ENCODE measurements around the gene UNC5B. TPM values are rescaled to one million over a fixed set of nuclear protein-coding genes. Genes with fewer than 3 reads are reported as not detected.

The UNC5B gene
- total RNA-seq, 1 donor from 2014 or later: 6.3 TPM

DNA sequence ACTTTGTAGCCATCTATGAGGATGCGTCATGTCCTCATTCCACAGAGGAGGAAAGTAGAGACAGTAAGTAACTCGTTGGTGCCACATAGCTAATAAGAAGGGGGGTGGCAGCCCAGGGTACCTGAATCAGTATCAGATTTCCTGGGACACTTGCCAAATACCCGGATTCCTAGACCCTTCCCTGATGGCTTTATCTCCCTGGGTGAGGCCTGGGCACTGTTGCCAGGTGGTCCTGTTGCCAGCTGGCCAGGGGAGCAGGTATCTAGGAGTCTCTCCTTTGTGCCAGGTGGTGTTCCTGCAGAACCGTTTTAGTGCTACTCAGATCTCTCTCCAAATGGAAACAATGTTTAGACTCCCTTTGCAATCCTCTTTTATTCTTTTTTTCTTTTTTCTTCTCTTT is 119.4 kb downstream of the UNC5B start:
- no peaks in the 10 kb centered on the region for H3K4me1 ChIP-seq (ENCODE audit: control insufficient read depth in 3 of 3, insufficient read depth in 3 of 3, low read length in 3 of 3)
- no peak overlapping the region for H3K4me3 ChIP-seq (ENCODE audit: low read length in 3 of 3)
- no peaks in the 10 kb centered on the region for H3K9me3 ChIP-seq (ENCODE audit: control insufficient read depth in 3 of 3, low read length in 3 of 3)
- H3K27ac ChIP-seq (ENCODE audit: low read depth, low read length): no peak overlapping the region
- H3K36me3 ChIP-seq (ENCODE audit: control insufficient read depth in 3 of 3, insufficient read depth in 3 of 3, low read length in 3 of 3): no peaks in the 10 kb centered on the region
- no peaks in the 10 kb centered on the region for H3K27me3 ChIP-seq (ENCODE audit: control insufficient read depth in 3 of 3, insufficient read depth in 3 of 3, low read length in 3 of 3)
- no peak overlapping the region for H3K9ac ChIP-seq (ENCODE audit: low read depth in 1 of 3, low read length in 3 of 3)

DNA sequence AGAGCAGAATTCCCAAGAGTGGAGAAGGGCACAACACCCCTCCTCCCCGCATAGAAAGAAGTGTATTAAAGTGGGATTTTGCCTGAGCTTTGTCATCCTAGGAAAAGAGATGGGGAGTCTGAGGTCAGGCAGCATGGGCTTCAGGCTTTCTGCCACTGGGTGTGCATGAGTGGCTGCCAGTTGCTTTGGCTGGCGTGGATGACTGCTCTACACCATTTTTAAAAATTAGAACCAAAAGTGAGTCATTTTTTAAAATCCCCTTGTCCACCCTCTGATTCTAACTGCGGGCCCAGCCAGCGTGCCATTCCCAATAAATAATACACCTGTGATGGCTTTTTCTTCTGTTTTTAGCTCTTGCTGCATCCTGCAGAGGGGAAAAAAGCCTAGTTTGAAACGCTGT is 120.1 kb downstream of the UNC5B start:
- H3K4me1 ChIP-seq (ENCODE audit: control insufficient read depth in 3 of 3, insufficient read depth in 3 of 3, low read length in 3 of 3): no peaks in the 10 kb centered on the region
- no peak overlapping the region for H3K9ac ChIP-seq (ENCODE audit: low read depth in 1 of 3, low read length in 3 of 3)
- H3K9me3 ChIP-seq (ENCODE audit: control insufficient read depth in 3 of 3, low read length in 3 of 3): no peaks in the 10 kb centered on the region
- H3K27me3 ChIP-seq (ENCODE audit: control insufficient read depth in 3 of 3, insufficient read depth in 3 of 3, low read length in 3 of 3): no peaks in the 10 kb centered on the region
- no peak overlapping the region for H3K27ac ChIP-seq (ENCODE audit: low read depth, low read length)
- no peak overlapping the region for H3K4me3 ChIP-seq (ENCODE audit: low read length in 3 of 3)
- no peaks in the 10 kb centered on the region for H3K36me3 ChIP-seq (ENCODE audit: control insufficient read depth in 3 of 3, insufficient read depth in 3 of 3, low read length in 3 of 3)

DNA sequence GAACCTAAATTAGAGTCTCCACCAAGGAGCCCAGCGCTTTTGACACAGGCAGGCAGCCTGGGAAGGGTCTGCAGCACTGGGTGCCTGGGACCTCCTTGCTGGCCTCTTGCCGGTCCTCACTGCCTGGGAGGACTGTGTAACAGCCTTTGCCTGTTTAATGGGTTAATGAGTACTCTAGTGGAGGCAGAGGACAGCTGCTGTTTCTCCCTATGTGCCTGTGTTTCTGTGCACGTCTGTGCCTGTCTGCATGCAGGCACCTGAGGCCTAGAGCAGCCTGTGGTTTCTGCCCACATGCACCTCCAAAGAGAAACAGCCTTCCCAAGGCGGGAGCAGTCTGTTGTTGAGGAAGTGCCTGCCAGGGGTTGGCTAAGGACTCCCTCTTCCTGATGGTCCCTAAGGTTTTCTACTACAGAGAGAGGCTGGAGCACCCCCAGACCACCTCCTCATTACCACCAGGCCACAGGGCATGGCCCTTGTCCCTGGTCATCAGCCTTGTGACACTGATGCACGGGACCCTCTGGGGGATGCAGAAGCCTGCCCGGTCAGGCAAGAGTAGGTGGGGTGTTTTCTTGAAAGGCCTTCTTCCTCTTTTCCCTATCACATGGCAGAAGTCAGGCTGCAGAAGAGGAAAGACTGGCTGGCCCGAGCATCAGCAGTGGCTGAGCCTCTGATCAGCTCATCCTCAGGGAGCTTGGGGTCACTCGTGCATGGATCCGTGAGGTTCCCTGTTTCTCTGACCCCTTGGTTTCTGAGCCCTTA is 120.9 kb downstream of the UNC5B start:
- Histone ChIP-seq H3K36me3 (ENCODE audit: control insufficient read depth in 3 of 3, insufficient read depth in 3 of 3, low read length in 3 of 3) (no peaks in the 10 kb centered on the region), H3K9ac (ENCODE audit: low read depth in 1 of 3, low read length in 3 of 3) (no peak overlapping the region), H3K4me3 (ENCODE audit: low read length in 3 of 3) (no peak overlapping the region), H3K27me3 (ENCODE audit: control insufficient read depth in 3 of 3, insufficient read depth in 3 of 3, low read length in 3 of 3) (no peaks in the 10 kb centered on the region), H3K9me3 (ENCODE audit: control insufficient read depth in 3 of 3, low read length in 3 of 3) (no peaks in the 10 kb centered on the region), H3K27ac (ENCODE audit: low read depth, low read length) (peak overlapping the region; percentile 3), H3K4me1 (ENCODE audit: control insufficient read depth in 3 of 3, insufficient read depth in 3 of 3, low read length in 3 of 3) (no peaks in the 10 kb centered on the region)

- no peak overlapping the region for H3K4me3 ChIP-seq (ENCODE audit: low read length in 3 of 3)
- H3K9ac ChIP-seq (ENCODE audit: low read depth in 1 of 3, low read length in 3 of 3): no peak overlapping the region
- no peak overlapping the region for H3K27ac ChIP-seq (ENCODE audit: low read depth, low read length)
- H3K27me3 ChIP-seq (ENCODE audit: control insufficient read depth in 3 of 3, insufficient read depth in 3 of 3, low read length in 3 of 3): no peaks in the 10 kb centered on the region
- H3K9me3 ChIP-seq (ENCODE audit: control insufficient read depth in 3 of 3, low read length in 3 of 3): no peaks in the 10 kb centered on the region
- H3K36me3 ChIP-seq (ENCODE audit: control insufficient read depth in 3 of 3, insufficient read depth in 3 of 3, low read length in 3 of 3): peaks cover 0 to 4% (median 0%) of the 10 kb centered on the region in 3 donors
- H3K4me1 ChIP-seq (ENCODE audit: control insufficient read depth in 3 of 3, insufficient read depth in 3 of 3, low read length in 3 of 3): no peaks in the 10 kb centered on the region
Measured at GRCh38 chr10:71334221-71334791, 121.9 kb downstream of the UNC5B start.

DNA sequence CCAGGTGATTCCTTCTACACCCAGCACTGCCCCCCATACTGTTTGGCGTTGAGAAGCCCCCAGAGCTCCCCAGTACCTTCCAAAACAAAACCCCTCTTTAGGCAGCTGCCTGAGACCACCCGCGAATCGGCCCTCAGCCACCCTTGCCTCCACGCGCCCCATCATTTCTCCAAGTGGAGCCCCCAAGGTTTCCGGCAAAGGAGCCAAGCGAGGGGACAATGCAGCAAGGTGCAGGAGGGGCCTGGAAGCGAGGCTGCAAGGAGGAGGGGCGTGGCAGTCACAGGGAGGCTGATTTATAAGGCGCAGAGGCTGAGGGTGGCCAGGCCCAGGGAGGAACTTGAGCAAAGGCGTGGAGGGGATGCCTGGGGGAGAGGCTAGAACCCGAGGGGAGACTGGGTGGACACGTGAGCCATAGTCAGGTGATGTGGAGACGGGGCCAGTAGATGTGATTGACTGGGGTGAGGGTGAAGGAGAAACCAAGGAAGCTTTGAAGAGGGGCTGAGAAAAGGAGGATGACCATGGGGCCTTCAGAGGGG is 122.9 kb downstream of the UNC5B start:
- peaks cover 0 to 11% (median 4%) of the 10 kb centered on the region in 3 donors for H3K36me3 ChIP-seq (ENCODE audit: control insufficient read depth in 3 of 3, insufficient read depth in 3 of 3, low read length in 3 of 3)
- H3K27me3 ChIP-seq (ENCODE audit: control insufficient read depth in 3 of 3, insufficient read depth in 3 of 3, low read length in 3 of 3): no peaks in the 10 kb centered on the region
- no peaks in the 10 kb centered on the region for H3K9me3 ChIP-seq (ENCODE audit: control insufficient read depth in 3 of 3, low read length in 3 of 3)
- no peak overlapping the region for H3K9ac ChIP-seq (ENCODE audit: low read depth in 1 of 3, low read length in 3 of 3)
- no peak overlapping the region for H3K4me3 ChIP-seq (ENCODE audit: low read length in 3 of 3)
- H3K27ac ChIP-seq (ENCODE audit: low read depth, low read length): no peak overlapping the region
- H3K4me1 ChIP-seq (ENCODE audit: control insufficient read depth in 3 of 3, insufficient read depth in 3 of 3, low read length in 3 of 3): no peaks in the 10 kb centered on the region

GRCh38 chr10:71336632-71337031 is 124.3 kb downstream of the UNC5B start:
- Histone ChIP-seq H3K27me3 (ENCODE audit: control insufficient read depth in 3 of 3, insufficient read depth in 3 of 3, low read length in 3 of 3) (no peaks in the 10 kb centered on the region), H3K36me3 (ENCODE audit: control insufficient read depth in 3 of 3, insufficient read depth in 3 of 3, low read length in 3 of 3) (peaks cover 0 to 11% (median 4%) of the 10 kb centered on the region in 3 donors), H3K9me3 (ENCODE audit: control insufficient read depth in 3 of 3, low read length in 3 of 3) (no peaks in the 10 kb centered on the region), H3K9ac (ENCODE audit: low read depth in 1 of 3, low read length in 3 of 3) (peak overlapping the region in 1 of 3 donors; percentile 8), H3K4me1 (ENCODE audit: control insufficient read depth in 3 of 3, insufficient read depth in 3 of 3, low read length in 3 of 3) (no peaks in the 10 kb centered on the region), H3K4me3 (ENCODE audit: low read length in 3 of 3) (no peak overlapping the region), H3K27ac (ENCODE audit: low read depth, low read length) (no peak overlapping the region)

DNA sequence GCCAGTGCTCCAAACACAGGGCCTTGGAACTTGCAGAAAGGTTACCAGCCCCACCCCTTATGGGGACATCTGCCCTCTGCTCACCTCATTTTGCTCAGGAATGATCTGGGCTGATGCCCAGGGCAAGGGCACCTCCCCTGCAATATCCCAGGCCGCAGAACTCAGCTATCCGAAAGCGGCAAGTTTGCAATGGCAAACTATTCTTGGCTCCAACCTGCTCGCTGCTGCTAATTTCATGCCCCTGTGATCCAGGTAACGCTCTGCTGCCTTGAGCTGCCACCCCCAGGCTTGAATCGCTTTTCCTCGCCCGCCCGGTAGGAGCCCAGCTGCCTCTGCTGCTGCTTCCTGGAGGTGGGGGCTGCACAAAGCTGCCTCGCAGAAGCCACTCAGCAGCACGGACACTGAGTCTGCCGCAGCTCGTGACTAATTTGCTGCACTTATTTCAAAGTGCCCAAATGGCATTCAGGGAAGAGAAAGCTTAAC is 124.9 kb downstream of the UNC5B start:
- H3K9ac ChIP-seq (ENCODE audit: low read depth in 1 of 3, low read length in 3 of 3): no peak overlapping the region
- H3K27ac ChIP-seq (ENCODE audit: low read depth, low read length): no peak overlapping the region
- H3K36me3 ChIP-seq (ENCODE audit: control insufficient read depth in 3 of 3, insufficient read depth in 3 of 3, low read length in 3 of 3): peaks cover 0 to 11% (median 4%) of the 10 kb centered on the region in 3 donors
- H3K4me3 ChIP-seq (ENCODE audit: low read length in 3 of 3): no peak overlapping the region
- no peaks in the 10 kb centered on the region for H3K9me3 ChIP-seq (ENCODE audit: control insufficient read depth in 3 of 3, low read length in 3 of 3)
- no peaks in the 10 kb centered on the region for H3K4me1 ChIP-seq (ENCODE audit: control insufficient read depth in 3 of 3, insufficient read depth in 3 of 3, low read length in 3 of 3)
- H3K27me3 ChIP-seq (ENCODE audit: control insufficient read depth in 3 of 3, insufficient read depth in 3 of 3, low read length in 3 of 3): no peaks in the 10 kb centered on the region

DNA sequence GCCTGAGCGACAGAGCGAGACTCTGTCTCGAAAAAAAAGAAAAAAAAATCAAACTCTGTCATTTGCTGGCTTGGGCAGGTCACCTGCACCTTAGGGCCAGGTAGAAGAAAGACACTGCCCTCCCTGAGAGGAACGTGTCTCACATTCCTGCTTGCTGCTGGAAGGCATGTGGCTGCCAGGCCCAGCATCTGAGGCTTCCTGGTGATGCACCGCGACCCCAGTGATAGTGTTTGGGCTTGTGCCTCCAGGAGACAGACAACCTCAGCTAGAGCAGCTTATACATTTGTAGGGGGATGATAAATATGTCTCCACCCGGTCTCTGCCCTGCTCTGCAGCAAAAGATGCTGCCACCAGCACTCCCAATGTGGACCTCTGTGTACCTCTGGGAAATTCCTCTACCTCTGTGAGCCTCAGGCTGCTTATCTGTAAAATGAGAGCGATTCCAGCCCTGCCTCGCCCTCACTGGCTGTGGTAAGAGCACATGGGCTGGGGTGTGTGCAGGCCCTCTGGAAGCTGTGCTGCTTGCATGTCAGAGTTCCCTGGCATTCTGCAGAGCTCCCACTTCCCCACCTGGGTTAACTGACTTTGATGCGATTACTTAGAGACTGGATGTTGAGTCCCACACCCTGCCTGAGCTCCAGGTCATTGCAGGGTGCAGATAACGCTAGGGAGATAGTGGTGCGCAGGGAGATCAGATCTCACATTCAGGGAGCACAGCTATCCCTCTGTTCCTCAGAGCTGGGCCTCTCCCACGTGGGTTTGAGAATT is 126.5 kb downstream of the UNC5B start:
- Histone ChIP-seq H3K4me1 (ENCODE audit: control insufficient read depth in 3 of 3, insufficient read depth in 3 of 3, low read length in 3 of 3) (no peaks in the 10 kb centered on the region), H3K9me3 (ENCODE audit: control insufficient read depth in 3 of 3, low read length in 3 of 3) (no peaks in the 10 kb centered on the region), H3K27me3 (ENCODE audit: control insufficient read depth in 3 of 3, insufficient read depth in 3 of 3, low read length in 3 of 3) (no peaks in the 10 kb centered on the region), H3K36me3 (ENCODE audit: control insufficient read depth in 3 of 3, insufficient read depth in 3 of 3, low read length in 3 of 3) (peaks cover 0 to 11% (median 4%) of the 10 kb centered on the region in 3 donors), H3K4me3 (ENCODE audit: low read length in 3 of 3) (no peak overlapping the region), H3K27ac (ENCODE audit: low read depth, low read length) (no peak overlapping the region), H3K9ac (ENCODE audit: low read depth in 1 of 3, low read length in 3 of 3) (no peak overlapping the region)

DNA sequence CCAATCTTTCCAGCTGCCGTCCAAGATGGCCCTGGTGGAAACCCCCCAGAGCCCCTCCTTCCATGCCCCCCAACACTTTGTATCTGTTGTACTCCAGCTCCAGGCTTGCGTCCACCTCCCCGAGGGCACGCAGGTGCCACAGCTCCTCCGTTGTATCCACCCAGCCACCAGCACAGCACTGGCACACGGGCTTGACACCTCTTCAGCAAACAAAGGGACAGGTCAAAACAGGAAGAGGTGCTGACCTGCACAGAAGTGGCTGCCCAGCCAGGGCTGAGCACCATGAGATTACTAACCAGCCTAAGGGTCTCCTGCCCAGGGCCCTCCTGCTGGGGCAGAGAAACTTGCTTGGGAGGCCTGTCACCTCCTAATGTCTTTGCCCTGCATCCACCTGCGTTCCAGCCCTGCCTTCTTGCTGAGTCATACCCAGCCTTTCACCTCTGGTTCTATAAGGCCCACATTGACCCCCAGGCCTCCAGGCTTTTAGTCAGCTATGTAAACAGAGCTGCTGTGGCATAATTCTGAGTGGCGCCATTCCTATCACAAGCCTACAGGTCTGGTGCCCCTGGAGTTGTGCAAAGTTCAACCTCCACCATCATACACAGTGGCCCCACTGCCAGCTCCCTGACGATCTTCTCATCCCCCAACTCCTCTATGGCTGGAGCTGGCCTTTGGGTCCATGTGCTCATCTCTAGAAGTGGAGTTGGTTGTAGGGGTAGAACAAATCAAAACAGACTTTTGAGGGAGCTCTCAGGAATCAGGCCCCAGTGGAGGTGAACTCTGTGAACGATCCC is 127.6 kb downstream of the UNC5B start:
- H3K27ac ChIP-seq (ENCODE audit: low read depth, low read length): no peak overlapping the region
- no peak overlapping the region for H3K4me3 ChIP-seq (ENCODE audit: low read length in 3 of 3)
- peaks cover 0 to 11% (median 4%) of the 10 kb centered on the region in 3 donors for H3K36me3 ChIP-seq (ENCODE audit: control insufficient read depth in 3 of 3, insufficient read depth in 3 of 3, low read length in 3 of 3)
- H3K9ac ChIP-seq (ENCODE audit: low read depth in 1 of 3, low read length in 3 of 3): no peak overlapping the region
- no peaks in the 10 kb centered on the region for H3K27me3 ChIP-seq (ENCODE audit: control insufficient read depth in 3 of 3, insufficient read depth in 3 of 3, low read length in 3 of 3)
- H3K4me1 ChIP-seq (ENCODE audit: control insufficient read depth in 3 of 3, insufficient read depth in 3 of 3, low read length in 3 of 3): no peaks in the 10 kb centered on the region
- H3K9me3 ChIP-seq (ENCODE audit: control insufficient read depth in 3 of 3, low read length in 3 of 3): no peaks in the 10 kb centered on the region

Data from skeletal muscle tissue (tissue), 4 donors.